HepG2 (cell line): ENCODE measurements around the gene GNRH2. TPM values are rescaled to one million over a fixed set of nuclear protein-coding genes. Genes with fewer than 3 reads are reported as not detected.

ENCODE experiments used
- CREB1 ChIP-seq, 2 experiments: fragments of 450-650 bp in 1 of 2; IDR thresholded peaks; 2 replicates each; pipeline ENCODE4 v1.6.1; 2016 to 2017; ENCODE audit warnings: control low read depth in 1 of 2, mild to moderate bottlenecking in 1 of 2, missing compliant biosample characterization in 1 of 2, missing genetic modification characterization in 1 of 2
- HOXA7 ChIP-seq: sonication (generic); formaldehyde crosslinking; IDR thresholded peaks from 2 replicates; pipeline ENCODE4 v1.8.1; 2022; ENCODE audit warnings: mild to moderate bottlenecking, missing genetic modification reagents, moderate library complexity
- KAT2B ChIP-seq: fragments of 150-350 bp; IDR thresholded peaks from 2 replicates; pipeline ENCODE4 v1.6.1; 2014; ENCODE audit warnings: low read depth, low read length, borderline replicate concordance
- KLF9 ChIP-seq: IDR thresholded peaks from 2 replicates; pipeline ENCODE4 v1.6.1; 2016; ENCODE audit warnings: low read depth
- PRMT3 ChIP-seq: sonication (generic); formaldehyde crosslinking; IDR thresholded peaks from 2 replicates; pipeline ENCODE4 v1.8.1; 2022; ENCODE audit warnings: low read depth, mild to moderate bottlenecking, moderate library complexity, missing genetic modification reagents, borderline replicate concordance
- RAD21 ChIP-seq: fragments of 450-650 bp; formaldehyde crosslinking; IDR thresholded peaks from 2 replicates; pipeline ENCODE4 v1.5.0; 2020; ENCODE audit warnings: mild to moderate bottlenecking
- SMAD1 ChIP-seq: sonication (generic); formaldehyde crosslinking; IDR thresholded peaks from 2 replicates; pipeline ENCODE4 v1.4.0; 2020; ENCODE audit warnings: missing genetic modification reagents, low read depth, mild to moderate bottlenecking, borderline replicate concordance
- SSRP1 ChIP-seq: IDR thresholded peaks from 2 replicates; pipeline ENCODE4 v1.6.1; 2016; ENCODE audit warnings: control low read depth
- XRCC5 ChIP-seq: fragments of 200-400 bp; formaldehyde crosslinking; optimal IDR thresholded peaks from 2 replicates; pipeline ENCODE3; 2017; ENCODE audit warnings: mild to moderate bottlenecking, low read length
- ZBTB3 ChIP-seq: sonication (generic); formaldehyde crosslinking; IDR thresholded peaks from 2 replicates; pipeline ENCODE4 v1.4.0; 2020; ENCODE audit warnings: low read depth, mild to moderate bottlenecking, moderate library complexity, missing genetic modification reagents, borderline replicate concordance
- ZNF10 ChIP-seq: sonication (generic); formaldehyde crosslinking; IDR thresholded peaks from 2 replicates; pipeline ENCODE4 v1.4.0; 2020; ENCODE audit warnings: mild to moderate bottlenecking, low read depth, missing genetic modification reagents, borderline replicate concordance
- ZNF160 ChIP-seq: sonication (generic); formaldehyde crosslinking; IDR thresholded peaks from 2 replicates; pipeline ENCODE4 v1.8.0; 2022; ENCODE audit warnings: mild to moderate bottlenecking, inconsistent platforms, missing genetic modification reagents
- ZNF256 ChIP-seq: sonication (generic); formaldehyde crosslinking; conservative IDR thresholded peaks from 2 replicates; pipeline ENCODE4 v1.4.0; 2020; ENCODE audit warnings: missing genetic modification reagents
- ZNF33B ChIP-seq: sonication (generic); formaldehyde crosslinking; IDR thresholded peaks from 2 replicates; pipeline ENCODE4 v1.5.1; 2020; ENCODE audit warnings: mild to moderate bottlenecking, missing genetic modification reagents
- ZNF354B ChIP-seq: sonication (generic); formaldehyde crosslinking; IDR thresholded peaks from 2 replicates; pipeline ENCODE4 v1.8.0; 2022; ENCODE audit warnings: mild to moderate bottlenecking, missing genetic modification reagents
- ZSCAN29 ChIP-seq: sonication (generic); formaldehyde crosslinking; conservative IDR thresholded peaks from 2 replicates; pipeline ENCODE4 v1.4.0; 2020; ENCODE audit warnings: mild to moderate bottlenecking, missing genetic modification reagents
- polyA plus RNA-seq, 8 experiments: library from polyadenylated mRNA; depleted of rRNA in 3 of 8; stranded (reverse) in 7 of 8; unstranded in 1 of 8; fragments of >200 nt; fragmentation: Illumina TruSeq in 4 of 8; extraction: Trizol in 4 of 8; gene quantifications; 2 replicates each; pipeline versions ENCODE4 v1.2.1 to v1.2.3, GENCODE V29; 2011 to 2016; ENCODE audit warnings: low read depth in 4 of 8, missing spikeins in 1 of 8, mixed read lengths in 1 of 8; ENCODE audit not compliant: insufficient read depth in 1 of 8
- total RNA-seq, 5 experiments: library from RNA; depleted of rRNA; stranded (reverse); fragments of >200 nt; fragmentation: Illumina TruSeq; extraction: Trizol; gene quantifications; 2 replicates each; pipeline ENCODE4 v1.2.3, GENCODE V29; 2016; ENCODE audit warnings: low read depth in 1 of 5
- TF ChIP-seq, protein P1 (sequence below): IDR thresholded peaks from 2 replicates; pipeline ENCODE4 v1.6.1; 2012; ENCODE audit warnings: low read depth, low read length, improper control_type of control experiment
- TF ChIP-seq, protein P2 (sequence below): sonication (generic); formaldehyde crosslinking; IDR thresholded peaks from 2 replicates; pipeline ENCODE4 v1.9.0; 2022; ENCODE audit warnings: missing genetic modification reagents, mild to moderate bottlenecking, borderline replicate concordance
- TF ChIP-seq, protein P3 (sequence below): sonication (generic); formaldehyde crosslinking; IDR thresholded peaks from 2 replicates; pipeline ENCODE4 v1.8.0; 2022; ENCODE audit warnings: missing genetic modification reagents, mild to moderate bottlenecking, inconsistent platforms, borderline replicate concordance
- TF ChIP-seq, protein P4 (sequence below): sonication (generic); formaldehyde crosslinking; IDR thresholded peaks from 2 replicates; pipeline ENCODE4 v1.4.0; 2020; ENCODE audit warnings: missing genetic modification reagents, mild to moderate bottlenecking, borderline replicate concordance
- TF ChIP-seq, protein P5 (sequence below): sonication (generic); formaldehyde crosslinking; IDR thresholded peaks from 2 replicates; pipeline ENCODE4 v1.4.0; 2020; ENCODE audit warnings: low read depth, mild to moderate bottlenecking, missing genetic modification reagents

Gene GNRH2
- total and polyA plus RNA-seq, 2 of the 13 experiments (the other 11 are each of a cell fraction or from before 2014, with no cell fraction given) = 0.28 TPM; not detected in 1

DNA sequence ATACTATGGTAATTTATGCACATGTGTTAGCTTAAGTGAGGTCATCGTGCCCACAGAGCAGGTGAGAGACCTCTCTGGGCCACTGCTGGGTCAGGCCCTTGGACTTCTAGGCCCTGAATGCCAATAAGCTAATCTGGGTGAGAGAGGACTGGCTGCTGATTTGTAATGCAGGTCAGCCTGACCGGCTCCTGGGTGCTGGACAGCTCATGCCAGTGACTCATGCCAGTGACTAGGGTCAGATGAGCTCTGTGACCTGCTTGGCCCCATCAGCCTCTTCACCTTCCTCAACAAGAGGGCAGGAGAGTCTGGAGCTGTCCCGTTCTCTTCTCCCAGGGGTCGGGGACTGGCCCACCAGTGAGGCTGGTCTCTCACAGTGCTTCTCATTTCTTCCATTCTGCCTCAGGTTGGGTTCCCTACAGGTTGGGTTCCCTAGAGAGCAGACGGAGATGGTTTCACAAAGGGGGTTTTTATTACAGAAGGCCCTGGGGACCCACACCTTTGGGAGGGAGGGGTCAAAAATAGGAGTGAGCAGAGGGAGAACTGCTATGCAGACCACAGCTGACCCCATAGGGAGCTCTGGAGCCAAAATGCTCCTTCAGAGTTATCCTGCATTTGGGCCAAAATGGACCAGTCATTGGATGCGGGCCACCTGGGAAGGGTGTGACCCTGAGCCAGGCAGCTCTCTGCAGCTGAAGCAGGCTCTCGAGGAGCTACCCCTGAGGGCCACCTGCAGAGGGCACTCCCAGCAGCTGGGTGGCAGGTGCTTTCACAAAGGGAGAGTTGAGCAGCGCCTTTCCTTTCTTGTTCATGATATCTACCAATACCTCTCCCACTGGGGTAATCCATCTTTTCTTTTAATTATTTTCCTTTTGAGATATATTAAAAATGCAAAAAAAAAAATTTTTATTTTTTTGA lies 25.8 kb downstream of the GNRH2 start (continued):
- TF ChIP-seq, protein P1, sequence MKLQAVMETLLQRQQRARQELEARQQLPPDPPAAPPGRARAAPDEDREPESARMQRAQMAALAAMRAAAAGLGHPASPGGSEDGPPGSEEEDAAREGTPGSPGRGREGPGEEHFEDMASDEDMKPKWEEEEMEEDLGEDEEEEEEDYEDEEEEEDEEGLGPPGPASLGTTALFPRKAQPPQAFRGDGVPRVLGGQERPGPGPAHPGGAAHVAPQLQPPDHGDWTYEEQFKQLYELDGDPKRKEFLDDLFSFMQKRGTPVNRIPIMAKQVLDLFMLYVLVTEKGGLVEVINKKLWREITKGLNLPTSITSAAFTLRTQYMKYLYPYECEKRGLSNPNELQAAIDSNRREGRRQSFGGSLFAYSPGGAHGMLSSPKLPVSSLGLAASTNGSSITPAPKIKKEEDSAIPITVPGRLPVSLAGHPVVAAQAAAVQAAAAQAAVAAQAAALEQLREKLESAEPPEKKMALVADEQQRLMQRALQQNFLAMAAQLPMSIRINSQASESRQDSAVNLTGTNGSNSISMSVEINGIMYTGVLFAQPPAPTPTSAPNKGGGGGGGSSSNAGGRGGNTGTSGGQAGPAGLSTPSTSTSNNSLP = no peak
- TF ChIP-seq ZNF354B (no peak), ZSCAN29 (CRISPR knock-in tag) (no peak), XRCC5 (peak; percentile 37), CREB1 (IDR thresholded peaks at IDR 0.05) (no peak), CREB1 (CRISPR knock-in tag; IDR thresholded peaks at IDR 0.05) (no peak), ZBTB3 (CRISPR knock-in tag) (no peak), ZNF256 (CRISPR knock-in tag) (no peak), SSRP1 (CRISPR knock-in tag) (no peak), ZNF10 (no peak), HOXA7 (no peak), RAD21 (CRISPR knock-in tag) (peak; percentile 73), ZNF33B (CRISPR knock-in tag) (no peak), PRMT3 (CRISPR knock-in tag) (no peak), KAT2B (no peak), KLF9 (CRISPR knock-in tag) (no peak), SMAD1 (CRISPR knock-in tag) (no peak), ZNF160 (no peak)
- TF ChIP-seq, protein P2, sequence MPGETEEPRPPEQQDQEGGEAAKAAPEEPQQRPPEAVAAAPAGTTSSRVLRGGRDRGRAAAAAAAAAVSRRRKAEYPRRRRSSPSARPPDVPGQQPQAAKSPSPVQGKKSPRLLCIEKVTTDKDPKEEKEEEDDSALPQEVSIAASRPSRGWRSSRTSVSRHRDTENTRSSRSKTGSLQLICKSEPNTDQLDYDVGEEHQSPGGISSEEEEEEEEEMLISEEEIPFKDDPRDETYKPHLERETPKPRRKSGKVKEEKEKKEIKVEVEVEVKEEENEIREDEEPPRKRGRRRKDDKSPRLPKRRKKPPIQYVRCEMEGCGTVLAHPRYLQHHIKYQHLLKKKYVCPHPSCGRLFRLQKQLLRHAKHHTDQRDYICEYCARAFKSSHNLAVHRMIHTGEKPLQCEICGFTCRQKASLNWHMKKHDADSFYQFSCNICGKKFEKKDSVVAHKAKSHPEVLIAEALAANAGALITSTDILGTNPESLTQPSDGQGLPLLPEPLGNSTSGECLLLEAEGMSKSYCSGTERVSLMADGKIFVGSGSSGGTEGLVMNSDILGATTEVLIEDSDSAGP (CRISPR knock-in tag) = peak; percentile 39; the same call in 1 of the 2 replicates
- TF ChIP-seq, protein P3, sequence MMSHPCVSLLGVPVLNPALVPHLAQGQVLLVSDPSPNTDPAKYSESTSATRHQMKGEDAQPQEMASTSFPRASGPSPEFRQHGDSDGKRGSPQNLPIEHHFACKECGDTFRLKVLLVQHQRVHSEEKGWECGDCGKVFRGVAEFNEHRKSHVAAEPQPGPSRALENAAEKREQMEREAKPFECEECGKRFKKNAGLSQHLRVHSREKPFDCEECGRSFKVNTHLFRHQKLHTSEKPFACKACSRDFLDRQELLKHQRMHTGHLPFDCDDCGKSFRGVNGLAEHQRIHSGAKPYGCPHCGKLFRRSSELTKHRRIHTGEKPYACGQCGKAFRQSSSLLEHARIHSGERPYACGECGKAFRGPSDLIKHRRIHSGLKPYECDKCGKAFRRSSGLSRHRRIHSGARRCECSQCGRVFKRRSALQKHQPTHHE = no peak
- TF ChIP-seq, protein P4, sequence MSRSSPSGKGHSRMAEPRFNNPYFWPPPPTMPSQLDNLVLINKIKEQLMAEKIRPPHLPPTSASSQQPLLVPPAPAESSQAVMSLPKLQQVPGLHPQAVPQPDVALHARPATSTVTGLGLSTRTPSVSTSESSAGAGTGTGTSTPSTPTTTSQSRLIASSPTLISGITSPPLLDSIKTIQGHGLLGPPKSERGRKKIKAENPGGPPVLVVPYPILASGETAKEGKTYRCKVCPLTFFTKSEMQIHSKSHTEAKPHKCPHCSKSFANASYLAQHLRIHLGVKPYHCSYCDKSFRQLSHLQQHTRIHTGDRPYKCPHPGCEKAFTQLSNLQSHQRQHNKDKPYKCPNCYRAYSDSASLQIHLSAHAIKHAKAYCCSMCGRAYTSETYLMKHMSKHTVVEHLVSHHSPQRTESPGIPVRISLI = no peak
- TF ChIP-seq, protein P5, sequence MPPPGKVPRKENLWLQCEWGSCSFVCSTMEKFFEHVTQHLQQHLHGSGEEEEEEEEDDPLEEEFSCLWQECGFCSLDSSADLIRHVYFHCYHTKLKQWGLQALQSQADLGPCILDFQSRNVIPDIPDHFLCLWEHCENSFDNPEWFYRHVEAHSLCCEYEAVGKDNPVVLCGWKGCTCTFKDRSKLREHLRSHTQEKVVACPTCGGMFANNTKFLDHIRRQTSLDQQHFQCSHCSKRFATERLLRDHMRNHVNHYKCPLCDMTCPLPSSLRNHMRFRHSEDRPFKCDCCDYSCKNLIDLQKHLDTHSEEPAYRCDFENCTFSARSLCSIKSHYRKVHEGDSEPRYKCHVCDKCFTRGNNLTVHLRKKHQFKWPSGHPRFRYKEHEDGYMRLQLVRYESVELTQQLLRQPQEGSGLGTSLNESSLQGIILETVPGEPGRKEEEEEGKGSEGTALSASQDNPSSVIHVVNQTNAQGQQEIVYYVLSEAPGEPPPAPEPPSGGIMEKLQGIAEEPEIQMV (CRISPR knock-in tag) = no peak
